ENCODE measurements around the gene HHATL. TPM values are rescaled to one million over a fixed set of nuclear protein-coding genes. Genes with fewer than 3 reads are reported as not detected.

The HHATL gene
- polyA plus RNA-seq, 1 experiment = not detected

- ChIA-PET POLR2A (no interaction called here), CTCF (interaction anchor here (1.7 kb wide), 1 partner anchor 13 kb away, joined by 3 read pairs; no protein-coding TSS in a partner anchor)
- Histone ChIP-seq H3K27me3 (ENCODE audit: control insufficient read depth, insufficient read depth, low read length) (no peaks in the 10 kb centered on the region; the same call in 1 of the 2 replicates), H3K36me3 (ENCODE audit: control insufficient read depth, insufficient read depth, low read length) (no peaks in the 10 kb centered on the region), H3K4me3 (ENCODE audit: low read depth, low read length) (no peak overlapping the region)
- DNase-seq (ENCODE audit: low read depth) = no peak
- TF ChIP-seq CTCF (IDR thresholded peaks at IDR 0.05; ENCODE audit: insufficient read depth, low read depth, low read length) = no peak
Measured at GRCh38 chr3:42699511-42699971, 3.1 kb downstream of the HHATL start.

- ChIA-PET POLR2A (no interaction called here), CTCF (interaction anchor here (1.7 kb wide), 1 partner anchor 14 kb away, joined by 3 read pairs; no protein-coding TSS in a partner anchor)
- H3K27me3 ChIP-seq (ENCODE audit: control insufficient read depth, insufficient read depth, low read length) = peaks cover 2% of the 10 kb centered on the region; the same call in 1 of the 2 replicates
- no peak for DNase-seq (ENCODE audit: low read depth)
- TF ChIP-seq CTCF (IDR thresholded peaks at IDR 0.05; ENCODE audit: insufficient read depth, low read depth, low read length) = no peak
- H3K4me3 ChIP-seq (ENCODE audit: low read depth, low read length) = no peak overlapping the region
- no peaks in the 10 kb centered on the region for H3K36me3 ChIP-seq (ENCODE audit: control insufficient read depth, insufficient read depth, low read length)
Measured at GRCh38 chr3:42698911-42699230, 3.7 kb downstream of the HHATL start.

GRCh38 chr3:42698216-42698910 lies 4.2 kb downstream of the HHATL start:
- Histone ChIP-seq H3K36me3 (ENCODE audit: control insufficient read depth, insufficient read depth, low read length) (no peaks in the 10 kb centered on the region), H3K4me3 (ENCODE audit: low read depth, low read length) (no peak overlapping the region), H3K27me3 (ENCODE audit: control insufficient read depth, insufficient read depth, low read length) (peaks cover 2% of the 10 kb centered on the region; the same call in 1 of the 2 replicates)
- POLR2A ChIA-PET = no interaction called here
- TF ChIP-seq CTCF (IDR thresholded peaks at IDR 0.05; ENCODE audit: insufficient read depth, low read depth, low read length) = no peak
- DNase-seq (ENCODE audit: low read depth) = no peak
- CTCF ChIA-PET = interaction anchor here (1.7 kb wide), 1 partner anchor 14 kb away, joined by 3 read pairs; no protein-coding TSS in a partner anchor

- Histone ChIP-seq H3K4me3 (ENCODE audit: low read depth, low read length) (no peak overlapping the region), H3K36me3 (ENCODE audit: control insufficient read depth, insufficient read depth, low read length) (no peaks in the 10 kb centered on the region), H3K27me3 (ENCODE audit: control insufficient read depth, insufficient read depth, low read length) (peaks cover 2% of the 10 kb centered on the region; the same call in 1 of the 2 replicates)
- no peak for DNase-seq (ENCODE audit: low read depth)
- ChIA-PET POLR2A (no interaction called here), CTCF (interaction anchor here (1.7 kb wide), 1 partner anchor 15 kb away, joined by 3 read pairs; no protein-coding TSS in a partner anchor)
- no peak for TF ChIP-seq CTCF (IDR thresholded peaks at IDR 0.05; ENCODE audit: insufficient read depth, low read depth, low read length)
Measured at GRCh38 chr3:42697289-42698051, 5.1 kb downstream of the HHATL start.

All from BJ (cell line).